CD4-positive, alpha-beta T cell (primary cell): Measurements from ENCODE around the gene CAMK4. TPM values are rescaled to one million over a fixed set of nuclear protein-coding genes. Genes with fewer than 3 reads are reported as not detected.

ENCODE experiments used
- ATAC-seq: fragments of 200-7000 bp; cut with Tn5 transposase; one replicate; pipeline ENCODE4 v1.10.0; 2022; ENCODE audit warnings: mild to moderate bottlenecking; ENCODE audit not compliant: poor library complexity
- CTCF ChIA-PET: fragments of 350-600 bp; sonication (Branson Sonifier 250); formaldehyde crosslinking; loops from one replicate; lab custom pipeline; 2021; ENCODE audit warnings: antibody characterized with exemption, inconsistent platforms; lab: Charles Lee
- POLR2A ChIA-PET: fragments of 350-600 bp; sonication (Branson Sonifier 250); formaldehyde crosslinking; loops from one replicate; lab custom pipeline; 2021; ENCODE audit warnings: antibody characterized with exemption, inconsistent platforms; lab: Charles Lee
- DNase-seq, 14 experiments: peaks; one replicate each; pipeline ENCODE4 v3.0.0-alpha.2; 2013 to 2020; ENCODE audit warnings: mixed read lengths in 2 of 14
- H3K27ac ChIP-seq, 2 donors: one replicate each; pipeline versions ENCODE4 v1.5.1 to v1.7.0; 2013; ENCODE audit warnings: low read length in 2 of 2, low read depth in 1 of 2, mild to moderate bottlenecking in 1 of 2
- H3K27me3 ChIP-seq, 2 experiments: 1 replicate in 1 of 2; 2 replicates in 1 of 2; pipeline versions ENCODE4 v1.6.1 to v1.7.0; 2013; ENCODE audit warnings: low read length in 2 of 2, control low read depth in 1 of 2, mild to moderate bottlenecking in 1 of 2, moderate library complexity in 1 of 2; ENCODE audit not compliant: insufficient read depth in 2 of 2, control insufficient read depth in 1 of 2
- H3K36me3 ChIP-seq: one replicate; pipeline ENCODE4 v1.6.1; 2013; ENCODE audit warnings: low read length, control low read depth; ENCODE audit not compliant: insufficient read depth
- H3K4me1 ChIP-seq: one replicate; pipeline ENCODE4 v1.6.1; 2013; ENCODE audit warnings: low read length, control low read depth; ENCODE audit not compliant: insufficient read depth
- H3K4me3 ChIP-seq: one replicate; pipeline ENCODE4 v1.5.1; 2013; ENCODE audit warnings: mild to moderate bottlenecking, low read length, moderate library complexity
- H3K9me3 ChIP-seq, 2 experiments: 1 replicate in 1 of 2; 2 replicates in 1 of 2; pipeline versions ENCODE4 v1.6.1 to v1.7.0; 2013; ENCODE audit warnings: low read length in 2 of 2, mild to moderate bottlenecking in 2 of 2, control low read depth in 1 of 2, moderate library complexity in 1 of 2; ENCODE audit not compliant: control insufficient read depth in 1 of 2, insufficient read depth in 1 of 2
- H3K27ac Mint-ChIP-seq: one replicate; pipeline ENCODE4 v1.8.0; 2020; ENCODE audit warnings: mixed read lengths
- H3K27me3 Mint-ChIP-seq: one replicate; pipeline ENCODE4 v1.8.0; 2021; ENCODE audit warnings: mixed read lengths
- H3K36me3 Mint-ChIP-seq: one replicate; pipeline ENCODE4 v1.8.0; 2021; ENCODE audit warnings: low read depth, mixed read lengths
- H3K4me1 Mint-ChIP-seq: one replicate; pipeline ENCODE4 v1.8.0; 2021; ENCODE audit warnings: low read depth, mixed read lengths
- H3K4me3 Mint-ChIP-seq: one replicate; pipeline ENCODE4 v1.8.0; 2020; ENCODE audit warnings: mild to moderate bottlenecking, mixed read lengths
- H3K9me3 Mint-ChIP-seq: one replicate; pipeline ENCODE4 v1.8.0; 2020; ENCODE audit warnings: mixed read lengths
- CTCF ChIP-seq: fragments of 200-600 bp; IDR thresholded peaks from one replicate; pipeline ENCODE4 v1.8.0; 2022; ENCODE audit warnings: antibody characterized with exemption, mild to moderate bottlenecking
- intact Hi-C, 2 experiments: fragments of 100-400 bp; cut with DNase I in 1 of 2; cut with micrococcal nuclease in 1 of 2; formaldehyde crosslinking; loops; one replicate each; pipeline versions ENCODE4 v1.15.1 to v1.9.0; 2023 to 2025; cut with DNase I, micrococcal nuclease
- total RNA-seq, 174 experiments: library from RNA in 2 of 174; stranded (reverse) in 2 of 174; gene quantifications; one replicate each; pipeline ENCODE4 v1.2.3 and lab custom pipeline; 2021 to 2026

Gene CAMK4
- total RNA-seq, 2 experiments from 2014 or later = 202 to 225 TPM

GRCh38 chr5:111243318-111243717, 19.1 kb downstream of the CAMK4 start:
- Histone ChIP-seq H3K4me3 (no peak overlapping the region), H3K27me3 (no peaks in the 10 kb centered on the region), H3K27ac (no peak overlapping the region), H3K4me1 (peaks cover 37% of the 10 kb centered on the region), H3K36me3 (peaks cover 31% of the 10 kb centered on the region), H3K9me3 (no peaks in the 10 kb centered on the region)
- no peak for TF ChIP-seq CTCF
- Mint-ChIP-seq H3K4me1 (peaks cover 93% of the 10 kb centered on the region), H3K36me3 (peaks cover 49% of the 10 kb centered on the region), H3K27ac (peak overlapping the region; percentile 90), H3K9me3 (no peaks in the 10 kb centered on the region), H3K4me3 (peak overlapping the region; percentile 35), H3K27me3 (no peaks in the 10 kb centered on the region)
- POLR2A ChIA-PET = interaction anchor here (12.5 kb wide), 1 partner anchor 17 kb away, joined by 196 read pairs; the partner anchor contains the start of gene CAMK4
- intact Hi-C loops = no loop called here
- CTCF ChIA-PET = interaction anchor here (1.0 kb wide), 1 partner anchor 10 kb away, joined by 4 read pairs; no protein-coding TSS in a partner anchor
- DNase-seq (no peak), ATAC-seq (no peak)

- ChIA-PET POLR2A (interaction anchor here (1.2 to 4.5 kb wide), 7 partner anchors 8 to 23 kb away, joined by 4 to 35 read pairs (median 8); partner anchors contain the start of gene CAMK4), CTCF (interaction anchor here (1.0 to 3.2 kb wide), 2 partner anchors 9 to 22 kb away, joined by 6 to 9 read pairs; no protein-coding TSS in a partner anchor)
- peaks cover 86% of the 10 kb centered on the region for H3K4me1 Mint-ChIP-seq
- H3K27me3 Mint-ChIP-seq = no peaks in the 10 kb centered on the region
- H3K27ac ChIP-seq = no peak overlapping the region
- peaks cover 49% of the 10 kb centered on the region for H3K36me3 Mint-ChIP-seq
- H3K4me3 ChIP-seq = no peak overlapping the region
- no peaks in the 10 kb centered on the region for H3K27me3 ChIP-seq
- no peaks in the 10 kb centered on the region for H3K9me3 ChIP-seq
- peaks cover 29% of the 10 kb centered on the region for H3K36me3 ChIP-seq
- H3K9me3 Mint-ChIP-seq = no peaks in the 10 kb centered on the region
- no peak for ATAC-seq
- peak overlapping the region; percentile 8 for H3K4me3 Mint-ChIP-seq
- no peak for DNase-seq
- H3K27ac Mint-ChIP-seq = peak overlapping the region; percentile 72
- intact Hi-C loops = no loop called here
- TF ChIP-seq CTCF = no peak
- peaks cover 38% of the 10 kb centered on the region for H3K4me1 ChIP-seq
Observed at GRCh38 chr5:111245654-111246053, 21.5 kb downstream of the CAMK4 start.

- no peaks in the 10 kb centered on the region for H3K27me3 Mint-ChIP-seq
- Histone ChIP-seq H3K4me1 (peaks cover 41% of the 10 kb centered on the region), H3K4me3 (no peak overlapping the region), H3K9me3 (no peaks in the 10 kb centered on the region), H3K36me3 (peaks cover 29% of the 10 kb centered on the region), H3K27ac (no peak overlapping the region), H3K27me3 (no peaks in the 10 kb centered on the region)
- no peak for TF ChIP-seq CTCF
- peaks cover 86% of the 10 kb centered on the region for H3K4me1 Mint-ChIP-seq
- ChIA-PET CTCF (interaction anchor here (1.0 to 3.2 kb wide), 4 partner anchors 10 to 32 kb away, joined by 3 to 9 read pairs (median 5); no protein-coding TSS in a partner anchor), POLR2A (interaction anchor here (1.4 to 4.5 kb wide), 6 partner anchors 9 to 24 kb away, joined by 4 to 35 read pairs (median 8); partner anchors contain the start of gene CAMK4)
- no peaks in the 10 kb centered on the region for H3K9me3 Mint-ChIP-seq
- peak overlapping the region; percentile 72 for H3K27ac Mint-ChIP-seq
- H3K4me3 Mint-ChIP-seq = peak overlapping the region; percentile 27
- peaks cover 49% of the 10 kb centered on the region for H3K36me3 Mint-ChIP-seq
- intact Hi-C loops = no loop called here
- ATAC-seq (no peak), DNase-seq (no peak)
Observed at GRCh38 chr5:111246459-111246858, 22.3 kb downstream of the CAMK4 start.
